Ishikawa (cell line): ENCODE results near the gene IL17RC.

Source experiments
- CEBPB ChIP-seq: IDR thresholded peaks from 2 replicates; pipeline ENCODE4 v1.6.1; 2012
- CREB1 ChIP-seq: IDR thresholded peaks from 2 replicates; pipeline ENCODE4 v1.6.1; 2012; ENCODE audit warnings: low read depth
- EGR1 ChIP-seq: IDR thresholded peaks from 2 replicates; pipeline ENCODE4 v1.6.1; 2012
- EP300 ChIP-seq: IDR thresholded peaks from 2 replicates; pipeline ENCODE4 v1.6.1; 2012; ENCODE audit warnings: borderline replicate concordance
- FOXM1 ChIP-seq: IDR thresholded peaks from 2 replicates; pipeline ENCODE4 v1.6.1; 2012; ENCODE audit warnings: low read depth, borderline replicate concordance
- NFIC ChIP-seq: IDR thresholded peaks from 2 replicates; pipeline ENCODE4 v1.6.1; 2012
- RAD21 ChIP-seq: IDR thresholded peaks from 2 replicates; pipeline ENCODE4 v1.6.1; 2012; ENCODE audit warnings: low read depth
- TAF1 ChIP-seq: IDR thresholded peaks from 2 replicates; pipeline ENCODE4 v1.6.1; 2012; ENCODE audit warnings: low read depth, mild to moderate bottlenecking
- TCF12 ChIP-seq: IDR thresholded peaks from 2 replicates; pipeline ENCODE4 v1.6.1; 2012; ENCODE audit warnings: low read depth
- TEAD4 ChIP-seq: IDR thresholded peaks from 2 replicates; pipeline ENCODE4 v1.6.1; 2012
- YY1 ChIP-seq: IDR thresholded peaks from 2 replicates; pipeline ENCODE4 v1.6.1; 2012; ENCODE audit warnings: low read depth
- ZBTB7A ChIP-seq: IDR thresholded peaks from 2 replicates; pipeline ENCODE4 v1.6.1; 2012; ENCODE audit warnings: low read depth
- TF ChIP-seq, protein P1 (sequence below): IDR thresholded peaks from 2 replicates; pipeline ENCODE4 v1.6.1; 2012; ENCODE audit warnings: low read depth, mild to moderate bottlenecking
- TF ChIP-seq, protein P2 (sequence below): IDR thresholded peaks from 2 replicates; pipeline ENCODE4 v1.6.1; 2012
- TF ChIP-seq, protein P3 (sequence below): IDR thresholded peaks from 2 replicates; pipeline ENCODE4 v1.6.1; 2012

Gene IL17RC

DNA sequence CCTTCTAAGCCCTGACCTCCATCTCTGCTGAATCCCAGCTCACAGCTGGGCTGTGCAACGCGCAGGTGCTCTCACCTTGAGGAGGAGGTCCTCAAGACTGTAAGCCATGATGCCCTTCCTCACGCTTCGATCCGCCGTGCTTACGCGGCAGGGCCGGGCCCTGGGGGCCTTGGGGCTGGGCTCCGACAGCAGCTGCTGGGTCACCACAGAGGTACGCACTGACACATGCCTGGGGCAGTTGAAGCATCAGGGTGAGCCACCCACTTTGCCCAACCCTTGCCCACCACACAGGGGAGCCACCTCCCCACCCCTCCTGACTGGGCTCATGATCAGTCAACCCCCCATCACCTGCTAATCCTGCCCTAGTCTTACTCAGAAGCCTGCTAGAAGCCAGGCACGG, 39.9 kb upstream of the IL17RC start:
- no peak for TF ChIP-seq CEBPB

DNA sequence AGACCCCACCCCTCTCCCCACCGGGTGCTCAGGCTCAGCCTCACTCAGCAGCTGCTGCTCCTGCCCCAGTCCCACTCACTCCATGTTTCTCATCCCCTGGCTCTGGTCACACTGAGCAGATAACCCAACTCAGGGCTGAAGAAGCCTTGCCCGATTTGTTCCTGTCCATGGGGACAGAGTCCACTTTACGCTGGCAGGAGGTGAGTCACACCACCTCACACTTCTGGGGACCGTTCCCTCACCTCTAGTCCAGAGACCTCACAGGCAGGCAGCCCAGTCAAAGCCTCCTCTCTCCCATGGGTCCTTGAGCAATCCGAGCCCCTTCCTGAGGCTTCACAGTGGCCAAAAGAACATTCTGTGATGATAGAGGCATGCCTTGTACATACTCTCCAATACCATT, 38.2 kb upstream of the IL17RC start:
- TF ChIP-seq EGR1 (no peak), CREB1 (no peak), TEAD4 (no peak), YY1 (no peak), TAF1 (no peak)
- TF ChIP-seq, protein P1, sequence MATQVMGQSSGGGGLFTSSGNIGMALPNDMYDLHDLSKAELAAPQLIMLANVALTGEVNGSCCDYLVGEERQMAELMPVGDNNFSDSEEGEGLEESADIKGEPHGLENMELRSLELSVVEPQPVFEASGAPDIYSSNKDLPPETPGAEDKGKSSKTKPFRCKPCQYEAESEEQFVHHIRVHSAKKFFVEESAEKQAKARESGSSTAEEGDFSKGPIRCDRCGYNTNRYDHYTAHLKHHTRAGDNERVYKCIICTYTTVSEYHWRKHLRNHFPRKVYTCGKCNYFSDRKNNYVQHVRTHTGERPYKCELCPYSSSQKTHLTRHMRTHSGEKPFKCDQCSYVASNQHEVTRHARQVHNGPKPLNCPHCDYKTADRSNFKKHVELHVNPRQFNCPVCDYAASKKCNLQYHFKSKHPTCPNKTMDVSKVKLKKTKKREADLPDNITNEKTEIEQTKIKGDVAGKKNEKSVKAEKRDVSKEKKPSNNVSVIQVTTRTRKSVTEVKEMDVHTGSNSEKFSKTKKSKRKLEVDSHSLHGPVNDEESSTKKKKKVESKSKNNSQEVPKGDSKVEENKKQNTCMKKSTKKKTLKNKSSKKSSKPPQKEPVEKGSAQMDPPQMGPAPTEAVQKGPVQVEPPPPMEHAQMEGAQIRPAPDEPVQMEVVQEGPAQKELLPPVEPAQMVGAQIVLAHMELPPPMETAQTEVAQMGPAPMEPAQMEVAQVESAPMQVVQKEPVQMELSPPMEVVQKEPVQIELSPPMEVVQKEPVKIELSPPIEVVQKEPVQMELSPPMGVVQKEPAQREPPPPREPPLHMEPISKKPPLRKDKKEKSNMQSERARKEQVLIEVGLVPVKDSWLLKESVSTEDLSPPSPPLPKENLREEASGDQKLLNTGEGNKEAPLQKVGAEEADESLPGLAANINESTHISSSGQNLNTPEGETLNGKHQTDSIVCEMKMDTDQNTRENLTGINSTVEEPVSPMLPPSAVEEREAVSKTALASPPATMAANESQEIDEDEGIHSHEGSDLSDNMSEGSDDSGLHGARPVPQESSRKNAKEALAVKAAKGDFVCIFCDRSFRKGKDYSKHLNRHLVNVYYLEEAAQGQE: no peak

DNA sequence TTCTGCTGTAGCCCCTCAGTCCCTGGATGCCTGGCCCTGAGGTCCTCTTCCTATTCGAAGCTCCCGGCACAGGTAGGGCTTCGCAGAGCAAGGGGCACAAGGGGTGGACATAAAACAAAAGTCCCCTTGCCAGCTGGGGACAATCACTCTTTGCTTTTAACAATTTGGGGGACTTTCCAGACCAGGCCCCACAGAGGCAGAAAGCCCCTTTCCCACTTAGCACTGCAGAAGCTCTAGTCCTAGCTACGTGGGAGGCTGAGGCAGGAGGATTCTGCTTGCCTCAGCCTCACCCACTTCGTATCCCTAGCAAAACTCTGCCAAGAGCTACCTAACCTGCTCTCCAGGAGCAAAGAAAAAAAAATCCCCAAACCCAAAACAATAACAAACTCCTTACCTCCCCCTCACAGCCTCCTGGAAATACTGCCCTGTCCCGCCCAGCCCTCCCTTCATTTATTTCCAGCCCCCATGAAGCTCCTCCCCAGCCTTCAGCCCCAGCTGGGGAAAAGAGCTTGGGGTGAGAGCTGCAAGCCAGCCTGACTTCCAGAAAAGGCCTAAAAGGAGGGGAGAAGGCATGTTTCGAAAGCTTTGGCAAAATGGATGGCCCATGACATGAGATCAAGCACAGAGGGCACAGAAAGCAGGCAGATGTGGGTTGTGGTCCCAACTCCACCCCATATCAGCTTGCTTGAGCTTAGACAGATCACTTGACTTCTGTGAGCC, 36.9 kb upstream of the IL17RC start, which contains the start of gene CIDEC:
Gene CIDEC (minus strand): TSS at position 424 of the 720 bp plus-strand sequence. CDS start 1,767 bp downstream, outside the sequence.
- TF ChIP-seq, protein P2, sequence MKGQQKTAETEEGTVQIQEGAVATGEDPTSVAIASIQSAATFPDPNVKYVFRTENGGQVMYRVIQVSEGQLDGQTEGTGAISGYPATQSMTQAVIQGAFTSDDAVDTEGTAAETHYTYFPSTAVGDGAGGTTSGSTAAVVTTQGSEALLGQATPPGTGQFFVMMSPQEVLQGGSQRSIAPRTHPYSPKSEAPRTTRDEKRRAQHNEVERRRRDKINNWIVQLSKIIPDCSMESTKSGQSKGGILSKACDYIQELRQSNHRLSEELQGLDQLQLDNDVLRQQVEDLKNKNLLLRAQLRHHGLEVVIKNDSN: no peak
- TF ChIP-seq CREB1 (no peak), TEAD4 (no peak), ZBTB7A (no peak), EGR1 (no peak)
- TF ChIP-seq, protein P1: no peak

DNA sequence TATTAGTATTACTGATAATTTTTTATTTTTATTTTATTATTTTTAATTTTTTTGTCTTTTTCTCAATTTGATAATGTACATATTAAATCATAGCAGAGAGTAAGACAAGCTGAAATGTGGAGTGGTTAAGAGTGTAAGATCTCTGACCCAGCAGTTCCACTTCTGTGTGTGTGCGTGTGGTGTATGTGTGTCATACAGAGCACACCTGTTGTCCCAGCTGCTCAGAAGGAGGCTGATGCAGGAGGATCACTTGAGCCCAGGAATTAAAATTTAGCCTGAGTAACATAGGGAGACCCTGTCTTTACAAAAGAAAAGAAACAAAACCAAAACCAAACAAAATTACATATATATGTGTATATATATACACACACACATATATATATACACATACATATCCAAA, 35.5 kb upstream of the IL17RC start:
- no peak for TF ChIP-seq EGR1
- no peak for TF ChIP-seq CEBPB
- TF ChIP-seq, protein P2: no peak
- TF ChIP-seq, protein P3, sequence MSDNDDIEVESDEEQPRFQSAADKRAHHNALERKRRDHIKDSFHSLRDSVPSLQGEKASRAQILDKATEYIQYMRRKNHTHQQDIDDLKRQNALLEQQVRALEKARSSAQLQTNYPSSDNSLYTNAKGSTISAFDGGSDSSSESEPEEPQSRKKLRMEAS: no peak
- no peak for TF ChIP-seq YY1
- no peak for TF ChIP-seq CREB1
- TF ChIP-seq FOXM1: no peak
- TF ChIP-seq NFIC: no peak
- TF ChIP-seq RAD21: no peak
- TF ChIP-seq EP300: no peak
- no peak for TF ChIP-seq ZBTB7A
- TF ChIP-seq, protein P1: no peak
- no peak for TF ChIP-seq TEAD4
- no peak for TF ChIP-seq TCF12
- TF ChIP-seq TAF1: no peak

DNA sequence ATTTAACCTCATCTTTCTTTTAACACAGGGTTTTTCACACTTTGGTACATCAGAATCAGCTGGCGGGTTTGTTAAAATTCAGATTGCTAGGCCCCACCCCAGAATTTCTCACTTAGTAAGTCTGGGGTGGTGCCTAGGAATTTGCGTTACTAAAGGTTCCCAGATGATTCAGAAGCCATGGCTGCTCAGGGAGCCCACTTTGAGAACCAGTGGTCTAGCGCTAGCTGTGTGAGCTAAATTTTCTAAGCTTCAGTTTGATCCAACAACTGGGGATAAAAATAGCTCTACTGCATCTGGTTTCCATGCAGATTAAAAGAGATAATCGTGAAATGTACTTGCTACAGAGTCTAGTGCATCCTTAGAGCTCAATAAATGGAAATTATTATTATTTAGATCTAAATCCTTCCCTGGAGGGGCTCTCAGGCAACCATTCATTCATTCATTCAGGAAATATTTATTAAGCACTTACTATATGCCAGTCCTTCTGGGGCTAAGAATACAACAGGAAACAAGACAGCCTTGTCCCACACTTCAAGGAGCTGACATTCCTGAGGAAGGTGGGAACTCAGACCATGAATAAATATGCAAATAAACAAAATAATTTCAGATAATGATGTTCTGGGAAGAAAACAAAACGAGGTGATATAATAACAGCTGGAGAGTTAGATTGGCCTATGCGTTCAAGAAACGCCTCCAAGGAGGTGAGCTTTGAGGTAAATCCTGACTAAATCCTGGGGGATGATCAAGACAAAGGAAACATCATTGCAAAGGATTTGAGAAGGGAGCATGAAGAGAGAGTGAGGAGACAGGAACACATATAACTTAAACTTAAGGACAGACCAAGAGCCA, 33.0 kb upstream of the IL17RC start:
- TF ChIP-seq, protein P1: no peak
- TF ChIP-seq TEAD4: no peak
- no peak for TF ChIP-seq TAF1
- no peak for TF ChIP-seq NFIC
- TF ChIP-seq CEBPB: no peak
- TF ChIP-seq, protein P2: no peak
- no peak for TF ChIP-seq TCF12
- TF ChIP-seq, protein P3: no peak
- no peak for TF ChIP-seq EP300
- no peak for TF ChIP-seq FOXM1
- no peak for TF ChIP-seq CREB1
- no peak for TF ChIP-seq RAD21
- no peak for TF ChIP-seq ZBTB7A
- TF ChIP-seq EGR1: no peak
